H1 (cell line): Measurements from ENCODE around the gene ATP6V1C2. TPM values are rescaled to one million over a fixed set of nuclear protein-coding genes. Genes with fewer than 3 reads are reported as not detected.

Experiments used
- CTCF ChIA-PET: fragments of 300-600 bp; sonication (Branson Sonifier 250); formaldehyde crosslinking; loops from one replicate; lab custom pipeline; 2021; ENCODE audit not compliant: partially characterized antibody; lab: Charles Lee
- POLR2A ChIA-PET: fragments of 300-600 bp; sonication (Branson Sonifier 250); formaldehyde crosslinking; loops from one replicate; lab custom pipeline; 2021; ENCODE audit warnings: inconsistent platforms; ENCODE audit not compliant: partially characterized antibody; lab: Charles Lee
- DNase-seq, 2 experiments: peaks; one replicate each; pipeline versions ENCODE4 v3.0.0 to v3.0.0-alpha.2; 2010 to 2022; ENCODE audit warnings: low spot score in 2 of 2, low read depth in 1 of 2, mixed read lengths in 1 of 2
- FAIRE-seq: peaks from 2 replicates; lab custom pipeline; 2011; peaks lifted over from hg19 to GRCh38; lab: Jason Lieb, UNC
- H2AFZ ChIP-seq: 2 replicates; pipeline ENCODE4 v1.8.1; 2012; ENCODE audit warnings: low read length, inconsistent platforms
- H2AK5ac ChIP-seq: 2 replicates; pipeline ENCODE4 v1.6.1; 2013; ENCODE audit warnings: low read depth, low read length
- H2BK120ac ChIP-seq: replicated peaks from 2 replicates; pipeline ENCODE3; 2013; ENCODE audit warnings: low read depth, low read length, inconsistent platforms
- H2BK12ac ChIP-seq: 2 replicates; pipeline ENCODE4 v1.6.1; 2013; ENCODE audit warnings: low read depth, low read length
- H2BK15ac ChIP-seq: 2 replicates; pipeline ENCODE4 v1.6.1; 2013; ENCODE audit warnings: low read length
- H2BK20ac ChIP-seq: 2 replicates; pipeline ENCODE4 v1.6.1; 2013; ENCODE audit warnings: low read length
- H2BK5ac ChIP-seq: 2 replicates; pipeline ENCODE4 v1.6.1; 2013; ENCODE audit warnings: low read depth, low read length
- H3K14ac ChIP-seq: 2 replicates; pipeline ENCODE4 v1.6.1; 2013; ENCODE audit warnings: inconsistent platforms; ENCODE audit not compliant: insufficient read length
- H3K18ac ChIP-seq: 2 replicates; pipeline ENCODE4 v1.6.1; 2013; ENCODE audit warnings: low read length; ENCODE audit errors: extremely low read depth
- H3K23ac ChIP-seq: 2 replicates; pipeline ENCODE4 v1.6.1; 2013; ENCODE audit warnings: inconsistent platforms; ENCODE audit not compliant: insufficient read length
- H3K23me2 ChIP-seq: 2 replicates; pipeline ENCODE4 v1.6.1; 2013; ENCODE audit warnings: low read depth, low read length
- H3K27ac ChIP-seq: 2 replicates; pipeline ENCODE4 v1.6.1; 2011; ENCODE audit warnings: low read depth, low read length, inconsistent platforms
- H3K27me3 ChIP-seq, 4 experiments: replicated peaks in 1 of 4; 1 replicate in 1 of 4; 2 replicates in 3 of 4; pipeline versions ENCODE4 v1.6.1 to v1.8.1; 2011 to 2013; ENCODE audit warnings: low read length in 3 of 4, mild to moderate bottlenecking in 3 of 4, inconsistent platforms in 2 of 4, mixed read lengths in 2 of 4, moderate library complexity in 1 of 4; ENCODE audit not compliant: control insufficient read depth in 3 of 4, insufficient read depth in 3 of 4; ENCODE audit errors: extremely low read depth in 1 of 4
- H3K36me3 ChIP-seq, 4 experiments: 2 replicates each; pipeline versions ENCODE4 v1.6.1 to v1.8.1; 2011 to 2013; ENCODE audit warnings: mild to moderate bottlenecking in 4 of 4, low read length in 3 of 4, moderate library complexity in 2 of 4, control low read depth in 1 of 4, inconsistent platforms in 1 of 4; ENCODE audit not compliant: insufficient read depth in 4 of 4, control insufficient read depth in 2 of 4
- H3K4ac ChIP-seq: replicated peaks from 2 replicates; pipeline ENCODE3; 2013; ENCODE audit warnings: low read length, low read depth, mixed read lengths, inconsistent platforms; ENCODE audit not compliant: insufficient read length
- H3K4me1 ChIP-seq, 4 experiments: replicated peaks in 1 of 4; 1 replicate in 1 of 4; 2 replicates in 3 of 4; pipeline versions ENCODE4 v1.6.1 to v1.8.1; 2011 to 2013; ENCODE audit warnings: low read length in 3 of 4, inconsistent platforms in 2 of 4, mixed read lengths in 1 of 4; ENCODE audit not compliant: insufficient read depth in 4 of 4, control insufficient read depth in 3 of 4
- H3K4me2 ChIP-seq, 2 experiments: 2 replicates each; pipeline versions ENCODE4 v1.6.1 to v1.8.1; 2011 to 2013; ENCODE audit warnings: low read depth in 2 of 2, low read length in 2 of 2, control low read depth in 1 of 2, inconsistent platforms in 1 of 2, mild to moderate bottlenecking in 1 of 2; ENCODE audit not compliant: insufficient read depth in 1 of 2
- H3K4me3 ChIP-seq, 4 experiments: fragments of 200-600, 300-600 bp in 1 of 4; sonication (generic), shearing (Covaris generic), sonication (Bioruptor Twin) in 1 of 4; 2 replicates each; pipeline versions ENCODE4 v1.5.1 to v1.8.1; 2011 to 2016; ENCODE audit warnings: low read length in 4 of 4, low read depth in 3 of 4, control low read depth in 2 of 4, inconsistent platforms in 2 of 4, mild to moderate bottlenecking in 2 of 4, mixed read lengths in 1 of 4, moderate library complexity in 1 of 4; ENCODE audit not compliant: insufficient read depth in 2 of 4; ENCODE audit errors: extremely low read depth in 1 of 4
- H3K56ac ChIP-seq: replicated peaks from 2 replicates; pipeline ENCODE3; 2013; ENCODE audit warnings: low read depth, mild to moderate bottlenecking, mixed read lengths, low read length, inconsistent platforms; ENCODE audit not compliant: insufficient read length
- H3K79me1 ChIP-seq: 2 replicates; pipeline ENCODE4 v1.6.1; 2013; ENCODE audit warnings: low read depth, low read length, control low read depth
- H3K79me2 ChIP-seq, 2 experiments: 2 replicates each; pipeline versions ENCODE4 v1.6.1 to v1.8.1; 2012 to 2013; ENCODE audit warnings: low read length in 2 of 2, mild to moderate bottlenecking in 2 of 2, inconsistent platforms in 1 of 2; ENCODE audit not compliant: insufficient read depth in 2 of 2, control insufficient read depth in 1 of 2
- H3K9ac ChIP-seq, 4 experiments: replicated peaks in 1 of 4; 1 replicate in 1 of 4; 2 replicates in 3 of 4; pipeline versions ENCODE4 v1.6.1 to v1.8.1; 2011 to 2013; ENCODE audit warnings: low read depth in 3 of 4, low read length in 3 of 4, control low read depth in 2 of 4, mild to moderate bottlenecking in 2 of 4, moderate library complexity in 2 of 4, inconsistent platforms in 1 of 4; ENCODE audit errors: extremely low read depth in 1 of 4
- H3K9me3 ChIP-seq, 2 experiments: 2 replicates each; pipeline versions ENCODE4 v1.6.1 to v1.8.1; 2012 to 2013; ENCODE audit warnings: mild to moderate bottlenecking in 2 of 2, moderate library complexity in 2 of 2, control low read depth in 1 of 2, inconsistent platforms in 1 of 2, low read depth in 1 of 2, low read length in 1 of 2, mixed read lengths in 1 of 2; ENCODE audit not compliant: insufficient read depth in 2 of 2
- H4K20me1 ChIP-seq, 2 experiments: replicated peaks in 1 of 2; 2 replicates each; pipeline versions ENCODE3 to v1.8.1; 2011 to 2013; ENCODE audit warnings: inconsistent platforms in 2 of 2, low read length in 2 of 2, mild to moderate bottlenecking in 1 of 2; ENCODE audit not compliant: insufficient read depth in 2 of 2, control insufficient read depth in 1 of 2
- H4K5ac ChIP-seq: 2 replicates; pipeline ENCODE4 v1.6.1; 2013; ENCODE audit warnings: low read length, low read depth, mixed read lengths, inconsistent platforms; ENCODE audit not compliant: insufficient read length
- H4K8ac ChIP-seq: 2 replicates; pipeline ENCODE4 v1.8.0; 2013; ENCODE audit warnings: mild to moderate bottlenecking, moderate library complexity, low read length, inconsistent platforms; ENCODE audit not compliant: insufficient read depth; ENCODE audit errors: extremely low read depth
- H4K91ac ChIP-seq: replicated peaks from 2 replicates; pipeline ENCODE3; 2013; ENCODE audit warnings: low read length, mixed read lengths, inconsistent platforms; ENCODE audit not compliant: insufficient read length
- GTF2F1 ChIP-seq: IDR thresholded peaks from 2 replicates; pipeline ENCODE4 v1.6.1; 2012; ENCODE audit warnings: low read depth, low read length, improper control_type of control experiment, borderline replicate concordance
- JUN ChIP-seq: IDR thresholded peaks from 2 replicates; pipeline ENCODE4 v1.6.1; 2011; ENCODE audit warnings: low read depth, mild to moderate bottlenecking, improper control_type of control experiment, low read length
- JUND ChIP-seq: IDR thresholded peaks from 2 replicates; pipeline ENCODE4 v1.6.1; 2011; ENCODE audit warnings: mild to moderate bottlenecking, improper control_type of control experiment, low read length
- KDM5A ChIP-seq: fragments of 200-600 bp; IDR thresholded peaks from 2 replicates; pipeline ENCODE4 v1.7.1; 2012; ENCODE audit warnings: mild to moderate bottlenecking, low read length, inconsistent platforms, mixed read lengths
- POLR2AphosphoS5 ChIP-seq: IDR thresholded peaks from 2 replicates; pipeline ENCODE4 v1.6.1; 2011; ENCODE audit warnings: low read depth, low read length
- RAD21 ChIP-seq, 2 experiments: IDR thresholded peaks in 1 of 2; conservative IDR thresholded peaks in 1 of 2; 2 replicates each; pipeline ENCODE4 v1.6.1; 2011; ENCODE audit warnings: low read depth in 2 of 2, low read length in 2 of 2, improper control_type of control experiment in 1 of 2, inconsistent platforms in 1 of 2, mild to moderate bottlenecking in 1 of 2, moderate library complexity in 1 of 2
- RBBP5 ChIP-seq: IDR thresholded peaks from 2 replicates; pipeline ENCODE4 v1.7.1; 2012; ENCODE audit warnings: low read depth, mild to moderate bottlenecking, inconsistent platforms, low read length, moderate library complexity, borderline replicate concordance
- RXRA ChIP-seq: IDR thresholded peaks from 2 replicates; pipeline ENCODE4 v1.6.1; 2011; ENCODE audit warnings: low read depth, mild to moderate bottlenecking, low read length, moderate library complexity; ENCODE audit not compliant: insufficient read depth
- SIN3A ChIP-seq, 2 experiments: IDR thresholded peaks in 1 of 2; conservative IDR thresholded peaks in 1 of 2; 2 replicates each; pipeline ENCODE4 v1.6.1; 2011 to 2012; ENCODE audit warnings: low read length in 2 of 2, improper control_type of control experiment in 1 of 2, low read depth in 1 of 2, mild to moderate bottlenecking in 1 of 2
- SUZ12 ChIP-seq: fragments of 200-600 bp; sonication (generic); IDR thresholded peaks from 2 replicates; pipeline ENCODE4 v1.6.1; 2012; ENCODE audit warnings: mild to moderate bottlenecking, inconsistent platforms, low read length, moderate library complexity, mixed read lengths
- WGBS, 2 experiments: shearing (Covaris generic) in 1 of 2; methylation state at CpG; one replicate each; pipeline versions ENCODE4 v1.1.6 to v1.1.7; 2013 to 2015; ENCODE audit warnings: low lambda C conversion rate in 2 of 2, mixed read lengths in 2 of 2, inconsistent platforms in 1 of 2, low coverage in 1 of 2, missing lambda C conversion rate in 1 of 2; ENCODE audit not compliant: insufficient replicate concordance in 2 of 2, insufficient coverage in 1 of 2, insufficient read length in 1 of 2; ENCODE audit errors: extremely low coverage in 1 of 2, missing lambda C conversion rate in 1 of 2; 5-methylcytosine and 5-hydroxymethylcytosine counted together
- polyA plus RNA-seq, 7 experiments: library from polyadenylated mRNA; depleted of rRNA in 3 of 7; stranded (reverse) in 5 of 7; unstranded in 2 of 7; fragments of >200 nt in 5 of 7; fragments of 200-250 nt in 2 of 7; gene quantifications; 1 replicate in 5 of 7; 2 replicates in 1 of 7; 4 replicates in 1 of 7; pipeline versions ENCODE4 v1.2.1 to v1.2.3, GENCODE V29; 2011 to 2013; ENCODE audit warnings: missing spikeins in 2 of 7, mixed read lengths in 2 of 7
- total RNA-seq: library from RNA; stranded (reverse); fragmentation: NEBNext Ultra II Directional; extraction: Animal tissue kit (Norgen Biotek cat#: 25700); gene quantifications from 2 replicates; pipeline ENCODE4 v1.2.1, GENCODE V29; 2021
- TF ChIP-seq, protein P1 (sequence below): IDR thresholded peaks from 2 replicates; pipeline ENCODE4 v1.6.1; 2012; ENCODE audit warnings: inconsistent platforms

ATP6V1C2 gene
- total and polyA plus RNA-seq, 2 of the 8 experiments (the other 6 are each of a cell fraction or from before 2014, with no cell fraction given), result 0.29 to 0.74 TPM

DNA sequence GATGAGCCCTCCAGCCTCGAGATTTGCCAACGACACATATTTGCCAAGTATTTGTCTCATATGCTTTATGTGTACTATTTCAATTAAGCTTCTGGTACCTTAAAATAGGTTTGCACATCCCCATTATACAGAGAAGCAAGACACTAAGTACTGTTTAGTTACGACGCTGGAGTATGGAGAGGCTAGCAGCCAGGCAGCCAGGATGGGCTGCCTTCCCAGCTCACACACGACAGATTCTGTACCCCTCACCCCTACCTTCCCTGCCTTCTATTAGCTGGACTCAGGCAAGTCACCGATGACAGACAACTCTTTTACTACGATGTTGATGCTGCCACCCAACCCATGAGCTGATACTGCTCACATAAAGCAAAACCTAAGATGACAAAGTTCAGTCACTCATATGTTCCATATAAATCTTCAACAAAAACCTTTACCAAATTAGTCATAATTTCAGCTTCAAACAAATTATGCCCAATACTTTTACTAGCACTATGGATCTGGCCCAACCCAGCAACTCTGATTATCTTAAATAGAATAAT, 74.1 kb downstream of the ATP6V1C2 start:
- no peak overlapping the region for H3K27ac ChIP-seq
- peaks cover 9% of the 10 kb centered on the region for H3K79me1 ChIP-seq
- no peaks in the 10 kb centered on the region for H3K4me1 ChIP-seq
- peaks cover 9 to 18% of the 10 kb centered on the region in 2 experiments for H4K20me1 ChIP-seq
- H2AK5ac ChIP-seq, result no peak overlapping the region
- no peaks in the 10 kb centered on the region for H3K9me3 ChIP-seq
- no peak overlapping the region for H2BK5ac ChIP-seq
- H4K91ac ChIP-seq, result no peak overlapping the region
- peaks cover 3 to 51% of the 10 kb centered on the region in 2 experiments for H3K79me2 ChIP-seq
- POLR2A ChIA-PET, result no interaction called here
- DNase-seq (no peak), FAIRE-seq (no peak)
- no peak overlapping the region for H3K23ac ChIP-seq
- H3K27me3 ChIP-seq, result no peaks in the 10 kb centered on the region
- WGBS, 2 experiments, result 72% methylated on average over 7 of the region's 7 CpGs; no CpG with 5 or more reads in 1 of the 2 experiments
- H2BK120ac ChIP-seq, result no peak overlapping the region
- no peak overlapping the region for H3K18ac ChIP-seq
- H3K4ac ChIP-seq, result no peak overlapping the region
- no peak overlapping the region for H3K4me2 ChIP-seq
- H2BK15ac ChIP-seq, result no peak overlapping the region
- no peak overlapping the region for H3K56ac ChIP-seq
- H3K23me2 ChIP-seq, result no peaks in the 10 kb centered on the region
- peaks cover 14 to 81% (median 46%) of the 10 kb centered on the region in 4 experiments for H3K36me3 ChIP-seq
- no peak overlapping the region for H3K14ac ChIP-seq
- H3K4me3 ChIP-seq, result no peak overlapping the region
- H2AFZ ChIP-seq, result no peak overlapping the region
- no peak overlapping the region for H4K8ac ChIP-seq
- no peak overlapping the region for H2BK12ac ChIP-seq
- H4K5ac ChIP-seq, result no peak overlapping the region
- no peak overlapping the region for H2BK20ac ChIP-seq
- TF ChIP-seq JUN (no peak), SIN3A (conservative IDR thresholded peaks at IDR 0.05 in 1 of 2, IDR thresholded peaks at IDR 0.05 in 1 of 2; ENCODE audit: low read depth in 1 of 2, low read length in 2 of 2) (no peak), GTF2F1 (no peak), KDM5A (no peak), RAD21 (IDR thresholded peaks at IDR 0.05 in 1 of 2, conservative IDR thresholded peaks at IDR 0.05 in 1 of 2; ENCODE audit: low read depth in 2 of 2, low read length in 2 of 2) (no peak), JUND (no peak), RBBP5 (no peak), POLR2AphosphoS5 (no peak), RXRA (no peak), SUZ12 (no peak)
- TF ChIP-seq, protein P1, sequence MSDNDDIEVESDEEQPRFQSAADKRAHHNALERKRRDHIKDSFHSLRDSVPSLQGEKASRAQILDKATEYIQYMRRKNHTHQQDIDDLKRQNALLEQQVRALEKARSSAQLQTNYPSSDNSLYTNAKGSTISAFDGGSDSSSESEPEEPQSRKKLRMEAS, result no peak
- H3K9ac ChIP-seq, result no peak overlapping the region
- CTCF ChIA-PET, result interaction anchor here (1.0 to 4.2 kb wide), 3 partner anchors 10 to 83 kb away, joined by 3 to 13 read pairs (median 3); no protein-coding TSS in a partner anchor
